ENCODE results near the gene ABCB11. TPM values are rescaled to one million over a fixed set of nuclear protein-coding genes. Genes with fewer than 3 reads are reported as not detected.

The ABCB11 gene
- total and polyA plus RNA-seq, 10 of the 15 experiments (the other 5 are each of a cell fraction or from before 2014, with no cell fraction given), result not detected

GRCh38 chr2:169073211-169073962, 42.3 kb upstream of the ABCB11 start (continued):
- TF ChIP-seq, protein P1, sequence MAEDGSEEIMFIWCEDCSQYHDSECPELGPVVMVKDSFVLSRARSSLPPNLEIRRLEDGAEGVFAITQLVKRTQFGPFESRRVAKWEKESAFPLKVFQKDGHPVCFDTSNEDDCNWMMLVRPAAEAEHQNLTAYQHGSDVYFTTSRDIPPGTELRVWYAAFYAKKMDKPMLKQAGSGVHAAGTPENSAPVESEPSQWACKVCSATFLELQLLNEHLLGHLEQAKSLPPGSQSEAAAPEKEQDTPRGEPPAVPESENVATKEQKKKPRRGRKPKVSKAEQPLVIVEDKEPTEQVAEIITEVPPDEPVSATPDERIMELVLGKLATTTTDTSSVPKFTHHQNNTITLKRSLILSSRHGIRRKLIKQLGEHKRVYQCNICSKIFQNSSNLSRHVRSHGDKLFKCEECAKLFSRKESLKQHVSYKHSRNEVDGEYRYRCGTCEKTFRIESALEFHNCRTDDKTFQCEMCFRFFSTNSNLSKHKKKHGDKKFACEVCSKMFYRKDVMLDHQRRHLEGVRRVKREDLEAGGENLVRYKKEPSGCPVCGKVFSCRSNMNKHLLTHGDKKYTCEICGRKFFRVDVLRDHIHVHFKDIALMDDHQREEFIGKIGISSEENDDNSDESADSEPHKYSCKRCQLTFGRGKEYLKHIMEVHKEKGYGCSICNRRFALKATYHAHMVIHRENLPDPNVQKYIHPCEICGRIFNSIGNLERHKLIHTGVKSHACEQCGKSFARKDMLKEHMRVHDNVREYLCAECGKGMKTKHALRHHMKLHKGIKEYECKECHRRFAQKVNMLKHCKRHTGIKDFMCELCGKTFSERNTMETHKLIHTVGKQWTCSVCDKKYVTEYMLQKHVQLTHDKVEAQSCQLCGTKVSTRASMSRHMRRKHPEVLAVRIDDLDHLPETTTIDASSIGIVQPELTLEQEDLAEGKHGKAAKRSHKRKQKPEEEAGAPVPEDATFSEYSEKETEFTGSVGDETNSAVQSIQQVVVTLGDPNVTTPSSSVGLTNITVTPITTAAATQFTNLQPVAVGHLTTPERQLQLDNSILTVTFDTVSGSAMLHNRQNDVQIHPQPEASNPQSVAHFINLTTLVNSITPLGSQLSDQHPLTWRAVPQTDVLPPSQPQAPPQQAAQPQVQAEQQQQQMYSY (CRISPR knock-in tag; IDR thresholded peaks at IDR 0.05), result no peak
- TF ChIP-seq ZNF384 (IDR thresholded peaks at IDR 0.05; ENCODE audit: borderline replicate concordance, low read depth, low read length) (no peak), TCF3 (IDR thresholded peaks at IDR 0.05; ENCODE audit: borderline replicate concordance, insufficient read depth, low read depth, low read length) (no peak)

GRCh38 chr2:169072163-169072925, 41.2 kb upstream of the ABCB11 start:
- Histone ChIP-seq H3K4me1 (ENCODE audit: control insufficient read depth, insufficient read depth, low read length) (no peaks in the 10 kb centered on the region; the same call in 1 of the 2 replicates), H3K27ac (ENCODE audit: control insufficient read depth, insufficient read depth) (no peak overlapping the region), H4K20me1 (ENCODE audit: control insufficient read depth, insufficient read depth) (no peaks in the 10 kb centered on the region), H3K79me2 (ENCODE audit: control insufficient read depth, insufficient read depth, low read length) (no peaks in the 10 kb centered on the region), H3K9ac (ENCODE audit: control insufficient read depth, insufficient read depth, low read length) (no peak overlapping the region), H3K36me3 (ENCODE audit: control insufficient read depth in 2 of 2, insufficient read depth in 2 of 2, low read length in 1 of 2) (no peaks in the 10 kb centered on the region), H3K9me3 (replicated peaks; ENCODE audit: control insufficient read depth, insufficient read depth, low read length) (no peaks in the 10 kb centered on the region), H3K4me3 (no peak overlapping the region), H3K4me2 (ENCODE audit: control insufficient read depth, insufficient read depth) (no peak overlapping the region), H2AFZ (ENCODE audit: control insufficient read depth, low read depth, low read length) (no peak overlapping the region), H3K27me3 (replicated peaks in 1 of 2; ENCODE audit: control insufficient read depth in 2 of 2, insufficient read depth in 2 of 2, low read length in 1 of 2) (no peaks in the 10 kb centered on the region; a peak in 1 of 4 replicates)
- DNase-seq (ENCODE audit: low read depth, low spot score), result no peak
- no peak for ATAC-seq
- ChIA-PET POLR2A (no interaction called here), RAD21 (ENCODE audit: unreplicated experiment) (no interaction called here), CTCF (no interaction called here), SMC1A (ENCODE audit: uncharacterized antibody, unreplicated experiment) (no interaction called here)
- in situ Hi-C loops (cut with MboI), result no loop called here
- TF ChIP-seq, protein P2, sequence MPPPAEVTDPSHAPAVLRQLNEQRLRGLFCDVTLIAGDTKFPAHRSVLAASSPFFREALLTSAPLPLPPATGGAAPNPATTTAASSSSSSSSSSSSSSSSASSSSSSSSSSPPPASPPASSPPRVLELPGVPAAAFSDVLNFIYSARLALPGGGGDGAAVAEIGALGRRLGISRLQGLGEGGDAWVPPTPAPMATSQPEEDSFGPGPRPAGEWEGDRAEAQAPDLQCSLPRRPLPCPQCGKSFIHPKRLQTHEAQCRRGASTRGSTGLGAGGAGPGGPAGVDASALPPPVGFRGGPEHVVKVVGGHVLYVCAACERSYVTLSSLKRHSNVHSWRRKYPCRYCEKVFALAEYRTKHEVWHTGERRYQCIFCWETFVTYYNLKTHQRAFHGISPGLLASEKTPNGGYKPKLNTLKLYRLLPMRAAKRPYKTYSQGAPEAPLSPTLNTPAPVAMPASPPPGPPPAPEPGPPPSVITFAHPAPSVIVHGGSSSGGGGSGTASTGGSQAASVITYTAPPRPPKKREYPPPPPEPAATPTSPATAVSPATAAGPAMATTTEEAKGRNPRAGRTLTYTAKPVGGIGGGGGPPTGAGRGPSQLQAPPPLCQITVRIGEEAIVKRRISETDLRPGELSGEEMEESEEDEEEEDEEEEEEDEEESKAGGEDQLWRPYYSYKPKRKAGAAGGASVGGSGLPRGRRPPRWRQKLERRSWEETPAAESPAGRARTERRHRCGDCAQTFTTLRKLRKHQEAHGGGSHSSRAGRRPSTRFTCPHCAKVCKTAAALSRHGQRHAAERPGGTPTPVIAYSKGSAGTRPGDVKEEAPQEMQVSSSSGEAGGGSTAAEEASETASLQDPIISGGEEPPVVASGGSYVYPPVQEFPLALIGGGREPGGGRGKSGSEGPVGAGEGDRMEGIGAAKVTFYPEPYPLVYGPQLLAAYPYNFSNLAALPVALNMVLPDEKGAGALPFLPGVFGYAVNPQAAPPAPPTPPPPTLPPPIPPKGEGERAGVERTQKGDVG (CRISPR knock-in tag; IDR thresholded peaks at IDR 0.05), result no peak
- peak; percentile 49 for TF ChIP-seq SPI1 (IDR thresholded peaks at IDR 0.05; ENCODE audit: borderline replicate concordance, insufficient read depth, low read depth, low read length)
- 27% methylated on average over 4 of the region's 4 CpGs for WGBS (ENCODE audit: insufficient coverage, insufficient replicate concordance, low lambda C conversion rate, missing lambda C conversion rate)
- peak; percentile 68 for FAIRE-seq
- intact Hi-C loops (cut with micrococcal nuclease; ENCODE audit: unreplicated experiment), result no loop called here
- no TSS peak for BruUV-seq (replicated peaks)

Data from GM12878 (cell line).